H1 (cell line): ENCODE results near the gene EXD2.

Experiments
- CEBPB ChIP-seq: IDR thresholded peaks from 2 replicates; pipeline ENCODE4 v1.6.1; 2012; ENCODE audit warnings: low read depth, low read length
- EGR1 ChIP-seq: IDR thresholded peaks from 2 replicates; pipeline ENCODE4 v1.6.1; 2011; ENCODE audit warnings: low read depth, low read length, borderline replicate concordance
- EZH2 ChIP-seq: fragments of 200-600 bp; sonication (generic); IDR thresholded peaks from 2 replicates; pipeline ENCODE4 v1.7.1; 2012; ENCODE audit warnings: low read depth, mild to moderate bottlenecking, moderate library complexity, low read length, inconsistent platforms; ENCODE audit not compliant: severe bottlenecking
- HDAC2 ChIP-seq, 2 experiments: fragments of 300-600 bp in 1 of 2; sonication (generic) in 1 of 2; IDR thresholded peaks; 2 replicates each; pipeline ENCODE4 v1.6.1; 2011 to 2012; ENCODE audit warnings: low read depth in 2 of 2, low read length in 2 of 2, mild to moderate bottlenecking in 2 of 2, moderate library complexity in 2 of 2, borderline replicate concordance in 1 of 2, inconsistent platforms in 1 of 2
- JUN ChIP-seq: IDR thresholded peaks from 2 replicates; pipeline ENCODE4 v1.6.1; 2011; ENCODE audit warnings: low read depth, mild to moderate bottlenecking, improper control_type of control experiment, low read length
- JUND ChIP-seq: IDR thresholded peaks from 2 replicates; pipeline ENCODE4 v1.6.1; 2011; ENCODE audit warnings: mild to moderate bottlenecking, improper control_type of control experiment, low read length
- KDM1A ChIP-seq: fragments of 200-600, 300-600 bp; sonication (generic); IDR thresholded peaks from 2 replicates; pipeline ENCODE4 v1.7.1; 2016; ENCODE audit warnings: mild to moderate bottlenecking, low read length, borderline replicate concordance
- MAFK ChIP-seq: IDR thresholded peaks from 2 replicates; pipeline ENCODE4 v1.6.1; 2012; ENCODE audit warnings: low read depth, mild to moderate bottlenecking, improper control_type of control experiment, low read length
- POLR2A ChIP-seq, 2 experiments: IDR thresholded peaks; 1 replicate in 1 of 2; 2 replicates in 1 of 2; pipeline ENCODE4 v1.6.1; 2011; ENCODE audit warnings: low read depth in 2 of 2, low read length in 2 of 2, mild to moderate bottlenecking in 2 of 2; ENCODE audit errors: control extremely low read depth in 1 of 2
- POLR2AphosphoS5 ChIP-seq: IDR thresholded peaks from 2 replicates; pipeline ENCODE4 v1.6.1; 2011; ENCODE audit warnings: low read depth, low read length
- RFX5 ChIP-seq: IDR thresholded peaks from 2 replicates; pipeline ENCODE4 v1.6.1; 2011; ENCODE audit warnings: low read depth, low read length, improper control_type of control experiment, borderline replicate concordance
- YY1 ChIP-seq: IDR thresholded peaks from 2 replicates; pipeline ENCODE4 v1.6.1; 2011; ENCODE audit warnings: low read depth, mild to moderate bottlenecking, low read length
- TF ChIP-seq, protein P1 (sequence below), 3 experiments: IDR thresholded peaks; 1 replicate in 2 of 3; 2 replicates in 1 of 3; pipeline versions ENCODE4 v1.5.1 to v1.6.1; 2011; ENCODE audit warnings: low read length in 3 of 3, mild to moderate bottlenecking in 3 of 3, inconsistent platforms in 2 of 3, low read depth in 1 of 3, moderate library complexity in 1 of 3; ENCODE audit not compliant: insufficient read depth in 1 of 3; ENCODE audit errors: control extremely low read depth in 1 of 3
- TF ChIP-seq, protein P2 (sequence below): IDR thresholded peaks from 2 replicates; pipeline ENCODE4 v1.6.1; 2012; ENCODE audit warnings: inconsistent platforms

DNA sequence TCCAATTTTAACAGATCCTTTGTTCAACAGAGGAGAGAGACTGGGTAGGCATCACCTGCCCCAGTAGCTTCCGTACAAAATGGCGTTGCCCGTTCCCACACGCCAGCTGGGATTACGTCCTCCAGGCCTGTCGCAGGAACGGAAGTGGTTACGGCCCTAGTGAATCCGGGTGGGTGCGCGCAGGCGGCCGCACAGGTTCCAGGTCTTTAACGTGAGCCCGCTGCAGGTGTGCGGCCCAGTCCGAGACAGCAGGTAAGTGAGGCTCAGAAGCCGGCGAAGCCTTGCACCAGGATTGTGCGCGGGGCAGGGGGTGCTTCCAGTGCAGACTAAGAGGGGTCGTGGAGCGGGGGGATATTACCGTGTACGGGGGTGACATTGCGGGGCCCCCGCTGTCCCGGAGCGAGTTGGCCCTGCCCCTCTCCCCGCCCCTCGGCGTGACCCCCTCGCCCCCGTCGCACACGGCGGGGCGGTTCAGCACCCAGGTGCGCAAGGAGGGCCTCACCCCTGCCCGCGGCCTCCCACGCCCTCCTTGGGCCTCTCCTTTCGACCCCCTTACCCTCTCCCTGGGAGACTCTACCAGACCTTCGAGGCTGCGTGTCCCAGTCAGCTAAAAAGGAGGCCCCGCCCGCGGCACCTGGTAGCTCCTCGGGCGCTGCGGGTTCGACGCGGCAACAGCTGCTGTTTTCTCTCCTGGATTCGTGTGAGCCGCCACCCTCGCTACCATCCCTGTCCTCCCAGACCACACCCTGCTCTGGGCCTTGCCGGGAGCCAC is at the start of gene EXD2:
- TF ChIP-seq, protein P1, sequence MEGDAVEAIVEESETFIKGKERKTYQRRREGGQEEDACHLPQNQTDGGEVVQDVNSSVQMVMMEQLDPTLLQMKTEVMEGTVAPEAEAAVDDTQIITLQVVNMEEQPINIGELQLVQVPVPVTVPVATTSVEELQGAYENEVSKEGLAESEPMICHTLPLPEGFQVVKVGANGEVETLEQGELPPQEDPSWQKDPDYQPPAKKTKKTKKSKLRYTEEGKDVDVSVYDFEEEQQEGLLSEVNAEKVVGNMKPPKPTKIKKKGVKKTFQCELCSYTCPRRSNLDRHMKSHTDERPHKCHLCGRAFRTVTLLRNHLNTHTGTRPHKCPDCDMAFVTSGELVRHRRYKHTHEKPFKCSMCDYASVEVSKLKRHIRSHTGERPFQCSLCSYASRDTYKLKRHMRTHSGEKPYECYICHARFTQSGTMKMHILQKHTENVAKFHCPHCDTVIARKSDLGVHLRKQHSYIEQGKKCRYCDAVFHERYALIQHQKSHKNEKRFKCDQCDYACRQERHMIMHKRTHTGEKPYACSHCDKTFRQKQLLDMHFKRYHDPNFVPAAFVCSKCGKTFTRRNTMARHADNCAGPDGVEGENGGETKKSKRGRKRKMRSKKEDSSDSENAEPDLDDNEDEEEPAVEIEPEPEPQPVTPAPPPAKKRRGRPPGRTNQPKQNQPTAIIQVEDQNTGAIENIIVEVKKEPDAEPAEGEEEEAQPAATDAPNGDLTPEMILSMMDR (IDR thresholded peaks at IDR 0.05; ENCODE audit: control extremely low read depth in 1 of 3, insufficient read depth in 1 of 3, low read depth in 1 of 3, low read length in 3 of 3) = no peak
- TF ChIP-seq POLR2AphosphoS5 (peak; percentile 83), KDM1A (no peak), CEBPB (peak; percentile 45; the same call in 1 of the 2 replicates), JUN (no peak), EZH2 (no peak), EGR1 (peak; percentile 45; the same call in 1 of the 2 replicates), POLR2A (IDR thresholded peaks at IDR 0.05; ENCODE audit: control extremely low read depth in 1 of 2, low read depth in 2 of 2, low read length in 2 of 2) (peak; percentile 72 to 89), MAFK (no peak), HDAC2 (IDR thresholded peaks at IDR 0.05; ENCODE audit: borderline replicate concordance in 1 of 2, low read depth in 2 of 2, low read length in 2 of 2) (peak; percentile 8 to 26; a peak in 2 of 4 replicates), JUND (peak; percentile 61), YY1 (peak; percentile 99), RFX5 (no peak)
- TF ChIP-seq, protein P2, sequence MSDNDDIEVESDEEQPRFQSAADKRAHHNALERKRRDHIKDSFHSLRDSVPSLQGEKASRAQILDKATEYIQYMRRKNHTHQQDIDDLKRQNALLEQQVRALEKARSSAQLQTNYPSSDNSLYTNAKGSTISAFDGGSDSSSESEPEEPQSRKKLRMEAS = peak; percentile 85
